Activated B cell treated with CpG ODN at 0.5 μM for 24 hours (primary cell): Measurements from ENCODE around the gene KIRREL3. TPM values are rescaled to one million over a fixed set of nuclear protein-coding genes. Genes with fewer than 3 reads are reported as not detected.

Experiments
- ATAC-seq: fragments of 200-7000 bp; cut with Tn5 transposase; one replicate; pipeline ENCODE4 v1.10.0; 2021; ENCODE audit warnings: low read depth, mild to moderate bottlenecking, moderate library complexity
- CTCF ChIA-PET: fragments of 350-600 bp; sonication (Branson Sonifier 250); formaldehyde crosslinking; loops from one replicate; lab custom pipeline; 2021; ENCODE audit warnings: antibody characterized with exemption; lab: Charles Lee
- POLR2A ChIA-PET: fragments of 350-600 bp; sonication (Branson Sonifier 250); formaldehyde crosslinking; loops from one replicate; lab custom pipeline; 2021; ENCODE audit warnings: antibody characterized with exemption; lab: Charles Lee
- DNase-seq: peaks from one replicate; pipeline ENCODE4 v3.0.0; 2022
- H3K27ac Mint-ChIP-seq: one replicate; pipeline ENCODE4 v1.8.0; 2020; ENCODE audit warnings: mixed read lengths
- H3K27me3 Mint-ChIP-seq: one replicate; pipeline ENCODE4 v1.8.0; 2021; ENCODE audit warnings: mixed read lengths
- H3K36me3 Mint-ChIP-seq: one replicate; pipeline ENCODE4 v1.8.0; 2021; ENCODE audit warnings: low read depth, mixed read lengths
- H3K4me1 Mint-ChIP-seq: one replicate; pipeline ENCODE4 v1.8.0; 2021; ENCODE audit warnings: mixed read lengths
- H3K4me3 Mint-ChIP-seq: one replicate; pipeline ENCODE4 v1.8.0; 2020; ENCODE audit warnings: mild to moderate bottlenecking, mixed read lengths
- H3K9me3 Mint-ChIP-seq: one replicate; pipeline ENCODE4 v1.8.0; 2020; ENCODE audit warnings: mixed read lengths
- intact Hi-C: fragments of 100-400 bp; cut with micrococcal nuclease; formaldehyde crosslinking; loops from one replicate; pipeline ENCODE4 v1.15.1; 2024
- total RNA-seq: library from RNA; stranded (reverse); gene quantifications from 2 replicates; pipeline ENCODE4 v1.2.3, GENCODE V29; 2022
- TF ChIP-seq, protein P1 (sequence below): fragments of 200-600 bp; IDR thresholded peaks from one replicate; pipeline ENCODE4 v1.8.0; 2022; ENCODE audit warnings: antibody characterized with exemption, mild to moderate bottlenecking

KIRREL3 gene
- total RNA-seq, 1 donor from 2014 or later = not detected

GRCh38 chr11:126501641-126502040 lies 498.9 kb downstream of the KIRREL3 start:
- Mint-ChIP-seq H3K9me3 (peaks cover 5% of the 10 kb centered on the region), H3K36me3 (no peaks in the 10 kb centered on the region), H3K4me3 (no peak overlapping the region), H3K27me3 (peaks cover 30% of the 10 kb centered on the region), H3K27ac (no peak overlapping the region), H3K4me1 (no peaks in the 10 kb centered on the region)
- POLR2A ChIA-PET = no interaction called here
- CTCF ChIA-PET = no interaction called here
- intact Hi-C loops = no loop called here
- DNase-seq = no peak
- TF ChIP-seq, protein P1, sequence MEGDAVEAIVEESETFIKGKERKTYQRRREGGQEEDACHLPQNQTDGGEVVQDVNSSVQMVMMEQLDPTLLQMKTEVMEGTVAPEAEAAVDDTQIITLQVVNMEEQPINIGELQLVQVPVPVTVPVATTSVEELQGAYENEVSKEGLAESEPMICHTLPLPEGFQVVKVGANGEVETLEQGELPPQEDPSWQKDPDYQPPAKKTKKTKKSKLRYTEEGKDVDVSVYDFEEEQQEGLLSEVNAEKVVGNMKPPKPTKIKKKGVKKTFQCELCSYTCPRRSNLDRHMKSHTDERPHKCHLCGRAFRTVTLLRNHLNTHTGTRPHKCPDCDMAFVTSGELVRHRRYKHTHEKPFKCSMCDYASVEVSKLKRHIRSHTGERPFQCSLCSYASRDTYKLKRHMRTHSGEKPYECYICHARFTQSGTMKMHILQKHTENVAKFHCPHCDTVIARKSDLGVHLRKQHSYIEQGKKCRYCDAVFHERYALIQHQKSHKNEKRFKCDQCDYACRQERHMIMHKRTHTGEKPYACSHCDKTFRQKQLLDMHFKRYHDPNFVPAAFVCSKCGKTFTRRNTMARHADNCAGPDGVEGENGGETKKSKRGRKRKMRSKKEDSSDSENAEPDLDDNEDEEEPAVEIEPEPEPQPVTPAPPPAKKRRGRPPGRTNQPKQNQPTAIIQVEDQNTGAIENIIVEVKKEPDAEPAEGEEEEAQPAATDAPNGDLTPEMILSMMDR = no peak
- ATAC-seq = no peak

DNA sequence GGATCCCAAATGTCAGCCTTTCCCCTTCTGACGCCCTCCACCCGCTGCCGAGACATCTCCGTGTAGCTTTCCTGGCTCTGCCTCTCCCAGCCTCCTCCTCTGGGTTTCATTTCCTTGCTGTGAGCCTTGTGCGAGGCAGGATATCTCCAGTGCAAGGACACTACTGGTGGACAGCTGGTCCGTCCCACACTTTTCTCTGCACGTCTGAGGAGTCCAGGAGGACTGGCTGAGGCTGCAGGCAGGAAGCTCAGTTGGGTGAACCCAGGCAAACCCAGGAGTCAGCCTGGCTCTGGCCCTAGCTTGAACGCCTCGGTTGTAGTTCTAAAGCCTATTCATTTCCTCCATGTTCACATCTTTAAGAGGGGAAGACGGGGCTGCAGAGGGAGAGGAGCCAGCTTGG lies 499.6 kb downstream of the KIRREL3 start:
- POLR2A ChIA-PET = no interaction called here
- Mint-ChIP-seq H3K9me3 (peaks cover 5% of the 10 kb centered on the region), H3K27ac (no peak overlapping the region), H3K36me3 (no peaks in the 10 kb centered on the region), H3K4me1 (no peaks in the 10 kb centered on the region), H3K27me3 (peaks cover 30% of the 10 kb centered on the region), H3K4me3 (no peak overlapping the region)
- TF ChIP-seq, protein P1 = no peak
- ATAC-seq = no peak
- intact Hi-C loops = no loop called here
- DNase-seq = no peak
- CTCF ChIA-PET = no interaction called here

GRCh38 chr11:126499131-126499752 lies 501.3 kb downstream of the KIRREL3 start:
- CTCF ChIA-PET = no interaction called here
- no peak overlapping the region for H3K27ac Mint-ChIP-seq
- peaks cover 3% of the 10 kb centered on the region for H3K9me3 Mint-ChIP-seq
- no peak overlapping the region for H3K4me3 Mint-ChIP-seq
- POLR2A ChIA-PET = no interaction called here
- H3K36me3 Mint-ChIP-seq = no peaks in the 10 kb centered on the region
- intact Hi-C loops = no loop called here
- ATAC-seq (no peak), DNase-seq (no peak)
- no peaks in the 10 kb centered on the region for H3K4me1 Mint-ChIP-seq
- TF ChIP-seq, protein P1 = no peak
- peaks cover 28% of the 10 kb centered on the region for H3K27me3 Mint-ChIP-seq

DNA sequence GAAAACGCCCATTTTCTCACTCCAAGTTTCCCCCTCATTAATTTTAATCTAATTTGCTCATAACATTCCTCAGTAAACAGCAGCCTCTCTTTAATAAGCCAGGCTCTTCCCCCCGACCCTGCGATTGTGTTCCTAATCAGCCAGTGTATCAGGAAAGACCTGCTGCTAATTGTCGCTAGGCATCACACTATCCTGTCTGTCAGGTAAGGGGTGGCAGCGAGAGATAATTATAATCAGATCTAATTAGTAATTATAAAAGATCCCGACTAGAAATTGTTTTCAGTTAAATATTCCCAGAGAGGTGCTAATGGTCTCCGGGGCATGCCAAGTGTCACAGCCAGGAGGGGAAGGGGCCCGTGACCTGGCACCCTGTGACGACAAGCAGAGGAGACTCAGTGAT lies 502.3 kb downstream of the KIRREL3 start:
- CTCF ChIA-PET = no interaction called here

GRCh38 chr11:126497581-126498122 lies 502.9 kb downstream of the KIRREL3 start:
- intact Hi-C loops = no loop called here
- POLR2A ChIA-PET = no interaction called here
- TF ChIP-seq, protein P1 = no peak
- Mint-ChIP-seq H3K36me3 (no peaks in the 10 kb centered on the region), H3K9me3 (no peaks in the 10 kb centered on the region), H3K27ac (no peak overlapping the region), H3K4me1 (no peaks in the 10 kb centered on the region), H3K4me3 (no peak overlapping the region), H3K27me3 (peaks cover 22% of the 10 kb centered on the region)
- DNase-seq (no peak), ATAC-seq (no peak)
- CTCF ChIA-PET = no interaction called here

More for the DNA sequence above, 502.3 kb downstream of the KIRREL3 start:
- H3K27me3 Mint-ChIP-seq = peaks cover 27% of the 10 kb centered on the region
- intact Hi-C loops = no loop called here
- DNase-seq (no peak), ATAC-seq (no peak)
- POLR2A ChIA-PET = no interaction called here
- no peak overlapping the region for H3K4me3 Mint-ChIP-seq
- no peaks in the 10 kb centered on the region for H3K9me3 Mint-ChIP-seq
- H3K36me3 Mint-ChIP-seq = no peaks in the 10 kb centered on the region
- TF ChIP-seq, protein P1 = no peak
- H3K4me1 Mint-ChIP-seq = no peaks in the 10 kb centered on the region
- H3K27ac Mint-ChIP-seq = no peak overlapping the region
